ENCODE measurements around the gene ADAMTS16.

Gene ADAMTS16

DNA sequence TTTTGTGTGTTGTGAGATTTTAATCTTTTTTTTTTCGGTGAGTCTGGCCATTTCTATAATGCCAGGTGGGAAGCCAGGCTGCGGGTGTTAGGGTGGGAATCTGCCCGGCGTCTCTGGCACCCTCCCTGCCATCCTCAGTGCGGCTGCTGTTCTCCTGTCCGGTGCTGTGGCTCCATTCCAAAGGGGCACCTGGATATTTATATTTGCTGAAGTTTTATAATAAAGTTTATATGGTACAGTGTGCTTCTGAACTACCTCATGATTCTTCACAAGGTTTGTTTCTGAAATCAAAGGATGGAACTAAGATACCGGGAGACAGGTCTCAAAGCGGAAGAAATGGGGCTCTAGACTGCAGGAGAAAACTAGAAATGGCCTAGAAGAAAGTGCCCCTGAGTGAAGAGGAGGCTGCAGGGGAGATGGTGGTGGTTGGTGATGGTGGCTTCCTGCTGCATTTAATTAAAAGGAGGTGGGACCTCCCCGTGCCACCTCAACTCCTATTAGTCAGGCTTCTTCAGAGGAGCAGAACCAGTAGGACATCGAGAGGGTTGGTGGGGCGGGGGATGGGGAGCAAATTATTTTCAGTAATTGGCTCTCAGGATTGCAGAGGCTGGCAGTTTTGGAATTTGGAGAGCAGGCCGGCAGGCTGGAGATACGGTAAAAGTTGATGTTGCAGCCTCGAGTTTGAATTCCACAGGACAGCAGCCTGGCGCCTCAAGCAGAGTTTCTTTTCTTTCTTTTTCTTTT lies 180.1 kb downstream of the ADAMTS16 start:
- no peak for DNase-seq

DNA sequence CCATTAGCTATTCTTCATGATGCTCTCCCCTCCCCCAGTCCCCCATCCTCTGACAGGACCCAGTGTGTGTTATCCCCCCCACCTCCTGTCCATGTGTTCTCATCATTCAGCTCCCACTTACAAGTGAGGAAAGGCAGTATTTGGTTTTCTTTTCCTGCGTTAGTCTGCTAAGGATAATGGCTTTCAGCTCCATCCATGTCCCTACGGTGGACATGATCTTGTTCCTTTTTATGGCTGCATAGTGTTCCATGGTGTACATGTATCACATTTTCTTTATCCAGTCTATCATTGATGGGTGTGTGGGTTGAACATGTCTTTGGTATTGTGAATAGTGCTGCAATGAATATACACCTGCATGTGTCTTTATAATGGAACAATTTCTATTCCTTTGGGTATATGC lies 181.0 kb downstream of the ADAMTS16 start:
- no peak for DNase-seq

- DNase-seq: no peak
These were observed 183.4 kb downstream of the ADAMTS16 start for GRCh38 chr5:5323551-5323950.

DNA sequence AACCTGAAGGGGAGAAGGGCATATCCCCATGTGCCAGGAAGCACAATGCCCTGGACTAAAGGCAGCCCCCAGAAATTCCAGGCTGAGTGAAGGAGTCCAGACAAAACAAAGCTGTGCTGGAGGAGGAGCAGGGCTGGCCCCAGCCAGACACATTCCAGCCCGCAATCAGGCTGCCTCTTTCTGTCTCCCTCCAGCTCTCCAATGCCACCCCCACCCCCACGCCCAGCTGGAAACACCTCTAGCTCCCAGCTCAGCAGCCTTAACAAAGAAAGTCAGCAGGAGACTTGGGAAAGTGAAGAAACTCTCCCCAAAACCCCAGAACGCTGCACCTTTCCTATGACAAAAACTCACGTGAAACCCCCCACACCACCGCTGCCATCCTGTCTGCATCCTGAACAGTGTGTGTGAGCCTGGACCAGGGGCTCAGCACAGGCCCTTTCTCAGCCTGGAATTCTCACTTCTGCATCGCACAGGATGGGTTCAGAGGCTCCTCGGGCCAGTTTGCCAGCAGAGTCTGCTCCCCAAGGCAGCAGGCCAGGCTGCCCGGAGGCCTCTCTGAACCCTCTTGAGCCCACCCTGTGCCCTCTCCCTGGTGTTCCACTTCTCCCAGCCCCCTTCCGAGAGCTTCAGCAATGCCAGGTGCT lies 186.1 kb downstream of the ADAMTS16 start:
- no peak for DNase-seq

GRCh38 chr5:5327126-5327525 lies 187.0 kb downstream of the ADAMTS16 start:
- DNase-seq: no peak

DNA sequence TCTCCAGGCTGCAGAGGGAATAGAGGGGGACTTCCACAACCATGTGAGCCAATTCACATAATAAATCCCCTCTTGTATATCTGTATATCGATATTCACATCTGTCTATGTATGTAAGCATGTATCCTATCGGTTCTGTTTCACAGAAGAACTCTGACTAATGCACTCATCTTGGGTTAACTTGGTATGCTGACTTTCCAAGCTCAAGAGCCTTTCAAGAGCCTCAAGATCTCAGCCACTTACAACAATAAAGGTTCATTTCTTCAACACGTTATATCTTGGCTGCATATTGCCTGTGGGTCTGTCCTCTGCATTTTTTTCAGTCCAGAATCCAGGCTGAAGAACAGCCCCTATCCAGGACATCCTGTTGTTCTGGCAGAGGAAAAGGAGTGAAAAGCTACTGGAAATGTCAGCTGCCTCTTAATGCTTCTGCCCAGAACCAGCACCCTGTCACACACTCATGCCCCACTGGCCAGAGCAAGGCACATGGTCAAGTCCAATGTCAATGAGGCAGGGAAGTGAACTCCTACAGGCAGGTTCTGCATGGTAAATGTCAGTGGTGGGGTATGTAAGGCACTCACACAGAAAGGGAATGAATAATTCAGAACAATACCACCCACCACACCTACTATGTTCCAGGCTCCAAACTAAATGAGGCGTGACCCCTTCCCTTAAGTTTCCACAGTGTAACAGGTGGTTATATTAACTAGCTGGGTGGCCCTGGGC lies 190.8 kb downstream of the ADAMTS16 start:
- no peak for DNase-seq

DNA sequence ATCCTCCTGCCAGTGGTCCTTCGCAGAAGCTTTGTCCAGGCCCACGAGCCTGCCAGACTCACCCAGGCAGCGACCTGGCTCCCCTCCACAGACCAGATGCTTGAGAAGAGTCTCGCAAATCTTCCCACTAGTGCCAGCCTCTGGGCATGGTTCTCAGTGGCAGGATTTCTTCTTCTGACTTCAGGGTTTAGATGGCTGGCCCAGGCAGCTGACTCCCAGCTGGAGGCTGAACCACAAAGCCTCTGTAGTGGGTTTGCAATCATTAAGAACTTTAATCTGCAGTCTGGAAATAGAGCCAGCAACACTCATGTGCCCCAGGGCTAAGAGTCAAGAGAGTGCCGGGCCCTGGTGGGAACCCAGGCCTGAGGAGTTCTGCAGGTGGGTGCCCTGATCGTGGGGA lies 191.7 kb downstream of the ADAMTS16 start:
- no peak for DNase-seq

DNA sequence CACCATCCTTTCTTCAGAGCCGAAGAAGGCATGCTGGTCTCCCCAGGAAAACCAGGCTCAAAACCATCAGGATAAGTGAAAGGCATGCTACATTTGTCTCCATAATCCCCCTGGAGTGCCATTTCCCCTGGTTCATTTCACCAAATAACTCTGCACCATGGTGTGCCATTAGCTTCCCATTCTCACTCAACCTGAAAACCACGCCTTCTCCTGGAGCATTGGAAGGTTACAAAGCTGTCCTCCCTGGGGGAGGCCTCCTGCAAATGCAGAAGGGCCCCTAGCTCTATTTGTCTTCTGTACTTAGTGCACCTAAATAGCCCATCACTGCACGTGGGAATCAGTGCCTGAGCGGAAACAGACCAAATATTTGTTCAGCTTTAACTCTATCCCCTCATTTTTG lies 192.2 kb downstream of the ADAMTS16 start:
- no peak for DNase-seq

- DNase-seq: no peak
These were observed 195.0 kb downstream of the ADAMTS16 start for GRCh38 chr5:5335107-5335506.

DNA sequence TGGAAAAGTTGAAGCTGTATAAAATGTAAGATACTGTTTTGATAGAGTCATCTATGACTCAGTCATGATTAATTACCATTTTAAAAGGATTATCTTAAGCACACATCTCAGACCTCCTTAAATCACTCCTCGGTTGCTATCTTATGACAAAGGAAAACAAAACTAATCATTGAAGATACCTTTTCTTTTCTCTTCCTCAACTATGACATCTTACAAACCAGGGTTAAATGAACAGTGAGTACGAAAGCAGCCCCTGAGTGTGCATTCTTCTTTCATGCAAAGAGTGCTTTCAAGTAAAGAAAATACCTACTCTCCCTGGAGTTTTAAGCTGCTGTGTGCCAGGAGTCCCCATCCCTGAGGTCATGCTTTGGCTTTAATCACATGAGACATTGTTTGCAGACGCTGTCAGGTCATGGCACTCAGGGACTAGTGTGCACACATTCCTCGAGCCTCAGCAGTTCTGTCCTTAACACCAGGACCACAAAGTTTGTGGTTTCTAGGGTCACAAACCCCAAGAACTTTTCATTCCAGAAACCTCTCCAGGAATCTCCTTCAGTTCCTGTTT lies 195.7 kb downstream of the ADAMTS16 start:
- DNase-seq: no peak

GRCh38 chr5:5339257-5339656 lies 199.1 kb downstream of the ADAMTS16 start:
- DNase-seq: no peak

GRCh38 chr5:5340206-5340729 lies 200.1 kb downstream of the ADAMTS16 start:
- DNase-seq: no peak

DNA sequence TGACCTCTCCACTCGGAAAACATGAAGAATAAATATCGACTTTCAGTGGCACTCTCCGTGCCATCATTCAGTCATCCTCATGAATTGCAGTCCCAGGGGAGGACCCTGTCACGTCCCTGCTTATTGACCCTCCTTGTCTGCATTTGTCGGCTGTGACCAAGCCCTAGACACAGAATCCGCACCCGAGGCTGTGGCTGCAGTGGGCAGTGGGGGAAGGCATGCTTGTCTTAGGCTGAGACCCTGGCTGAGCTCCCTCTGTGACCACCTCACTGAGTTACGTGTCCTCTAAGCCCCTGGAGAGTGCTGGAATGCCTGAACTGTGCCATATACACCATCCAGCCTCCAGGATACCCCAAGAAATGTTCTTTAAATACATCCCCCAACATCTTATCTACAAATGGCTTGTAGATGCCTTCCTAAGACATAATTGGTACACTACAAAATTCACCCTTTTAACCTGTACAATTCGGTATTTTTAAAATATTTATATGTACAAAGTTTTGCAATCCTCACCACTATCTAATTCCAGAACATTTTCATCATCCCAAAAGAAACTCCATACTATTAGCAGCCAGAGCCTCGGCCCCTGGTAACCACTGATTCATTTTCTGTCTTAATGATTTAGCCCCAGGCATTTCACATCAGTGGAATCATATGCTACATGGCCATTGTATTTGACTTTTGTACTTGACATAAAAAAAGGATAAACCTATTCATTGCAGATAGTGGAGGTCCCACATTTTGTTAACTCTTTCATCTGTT lies 201.6 kb downstream of the ADAMTS16 start:
- no peak for DNase-seq

GRCh38 chr5:5342784-5343183 lies 202.7 kb downstream of the ADAMTS16 start:
- no peak for DNase-seq

DNA sequence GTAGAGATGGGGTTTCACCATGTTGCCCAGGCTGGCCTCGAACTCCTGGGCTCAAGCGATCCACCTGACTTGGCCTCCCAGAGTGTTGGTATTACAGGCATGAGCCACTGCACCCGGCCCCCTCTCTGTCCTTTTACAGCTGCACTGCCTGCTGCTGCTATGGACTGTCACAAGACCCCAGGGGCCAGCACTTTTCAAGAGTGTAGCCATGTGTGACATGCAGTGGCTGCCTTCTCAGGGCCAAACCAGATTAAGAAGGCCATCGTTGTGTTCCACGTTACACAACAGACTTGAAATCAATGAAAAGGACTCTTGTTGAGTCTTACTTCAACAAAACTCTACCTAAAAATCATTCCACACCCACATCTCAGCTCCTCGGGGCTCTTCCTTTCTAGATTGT lies 203.4 kb downstream of the ADAMTS16 start:
- no peak for DNase-seq

DNA sequence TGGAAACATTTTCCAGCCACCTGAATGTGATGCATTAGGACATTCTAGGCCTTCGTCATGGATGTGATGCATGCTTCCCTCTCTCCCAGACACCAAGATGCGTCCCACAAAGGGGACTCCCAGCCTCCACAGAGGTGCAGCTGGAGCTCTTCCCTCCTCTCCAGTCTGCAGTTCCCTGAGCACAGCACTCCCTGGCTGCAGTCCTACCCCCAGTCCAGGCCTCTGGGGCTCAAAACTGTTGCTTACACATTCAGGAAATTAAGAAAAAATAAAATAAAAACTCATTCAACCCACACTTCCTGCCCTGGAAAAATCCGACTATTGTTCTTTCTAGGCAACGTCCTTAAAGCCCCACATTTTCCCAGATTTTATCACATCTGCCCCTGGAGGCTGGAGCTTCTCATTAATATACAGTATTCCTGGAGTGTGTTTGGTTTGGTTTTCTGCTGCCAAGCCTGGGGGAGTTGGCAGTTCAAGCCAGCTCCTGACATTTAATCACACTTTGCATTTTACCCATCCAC lies 204.0 kb downstream of the ADAMTS16 start:
- DNase-seq: no peak

DNA sequence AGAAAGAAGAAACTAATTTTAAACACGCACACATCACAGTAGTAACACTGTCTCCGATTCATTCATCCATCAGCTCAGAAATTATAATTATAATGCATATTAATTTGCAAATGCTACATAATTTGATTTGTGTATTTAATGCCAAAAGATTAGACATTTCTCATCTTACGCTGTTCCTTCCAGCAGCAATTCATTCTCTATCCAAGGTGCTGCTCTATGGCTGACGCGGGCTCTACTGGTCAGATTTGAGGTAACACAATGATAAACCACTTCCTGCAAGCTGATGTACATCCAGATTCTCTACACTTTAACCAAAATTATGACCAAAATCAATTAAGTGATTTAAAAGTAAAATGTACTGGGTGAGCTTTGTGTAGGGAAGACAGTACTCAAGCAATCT lies 204.5 kb downstream of the ADAMTS16 start:
- no peak for DNase-seq

GRCh38 chr5:5347442-5347841 lies 207.3 kb downstream of the ADAMTS16 start:
- no peak for DNase-seq

- no peak for DNase-seq
These were observed 208.0 kb downstream of the ADAMTS16 start for GRCh38 chr5:5348135-5348534.

DNA sequence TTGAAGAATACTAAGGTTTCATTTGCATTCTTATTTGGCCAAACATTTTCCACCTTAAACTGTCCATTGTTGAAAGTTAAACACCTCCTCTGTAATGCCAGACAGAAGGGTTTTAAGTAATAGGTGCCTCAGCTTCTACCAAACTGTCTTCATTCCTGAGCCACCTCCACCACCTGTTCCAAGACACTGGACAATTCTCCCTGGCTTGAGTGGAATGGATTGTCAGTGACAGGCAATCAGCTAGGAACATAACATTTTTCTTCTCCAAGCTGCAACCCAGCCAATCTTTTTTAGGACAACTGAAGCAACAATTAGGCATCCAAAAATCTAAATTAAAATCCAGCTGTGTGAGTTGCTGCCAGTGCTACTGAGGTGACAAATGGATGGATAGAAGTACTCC lies 208.4 kb downstream of the ADAMTS16 start:
- DNase-seq: no peak

GRCh38 chr5:5350101-5350500 lies 210.0 kb downstream of the ADAMTS16 start:
- DNase-seq: no peak

- no peak for DNase-seq
These were observed 211.3 kb downstream of the ADAMTS16 start for GRCh38 chr5:5351288-5351979.

Data from activated CD4-positive, alpha-beta T cell treated with anti-CD3 and anti-CD28 coated beads for 1 hour (primary cell).